Endothelial cell of umbilical vein (primary cell): ENCODE measurements around the gene CYP11A1.

ENCODE experiments used
- EZH2 ChIP-seq: IDR thresholded peaks from 2 replicates; pipeline ENCODE4 v1.6.1; 2012; ENCODE audit warnings: borderline replicate concordance, low read depth, mild to moderate bottlenecking, moderate library complexity, low read length, inconsistent platforms; ENCODE audit not compliant: severe bottlenecking
- FOS ChIP-seq: IDR thresholded peaks from 2 replicates; pipeline ENCODE4 v1.6.1; 2011; ENCODE audit warnings: mild to moderate bottlenecking, low read length, moderate library complexity, borderline replicate concordance; ENCODE audit not compliant: insufficient read depth
- GATA2 ChIP-seq: IDR thresholded peaks from 2 replicates; pipeline ENCODE4 v1.7.0; 2011; ENCODE audit warnings: low read depth, mild to moderate bottlenecking, moderate library complexity, mixed read lengths, low read length; ENCODE audit not compliant: insufficient read length, insufficient read depth
- MYC ChIP-seq: IDR thresholded peaks from one replicate; pipeline ENCODE4 v1.6.1; 2011; ENCODE audit warnings: mild to moderate bottlenecking, low read depth, low read length
- POLR2A ChIP-seq: IDR thresholded peaks from 2 replicates; pipeline ENCODE4 v1.6.1; 2012; ENCODE audit warnings: low read depth, mild to moderate bottlenecking, control low read depth, low read length
- POLR2AphosphoS5 ChIP-seq: IDR thresholded peaks from 2 replicates; pipeline ENCODE4 v1.6.1; 2012; ENCODE audit warnings: low read depth, mild to moderate bottlenecking, control low read depth, low read length, moderate library complexity; ENCODE audit not compliant: insufficient read depth
- TF ChIP-seq, protein P1 (sequence below), 2 donors: IDR thresholded peaks; 1 replicate in 1 of 2; 2 replicates in 1 of 2; pipeline ENCODE4 v1.5.1; 2011; ENCODE audit warnings: low read length in 2 of 2, mild to moderate bottlenecking in 2 of 2, moderate library complexity in 2 of 2, control low read depth in 1 of 2, inconsistent platforms in 1 of 2, low read depth in 1 of 2; ENCODE audit not compliant: insufficient read depth in 1 of 2; ENCODE audit errors: extremely low read depth in 1 of 2
- TF ChIP-seq, protein P2 (sequence below): IDR thresholded peaks from 2 replicates; pipeline ENCODE4 v1.6.1; 2011; ENCODE audit not compliant: insufficient read depth, insufficient read length

DNA sequence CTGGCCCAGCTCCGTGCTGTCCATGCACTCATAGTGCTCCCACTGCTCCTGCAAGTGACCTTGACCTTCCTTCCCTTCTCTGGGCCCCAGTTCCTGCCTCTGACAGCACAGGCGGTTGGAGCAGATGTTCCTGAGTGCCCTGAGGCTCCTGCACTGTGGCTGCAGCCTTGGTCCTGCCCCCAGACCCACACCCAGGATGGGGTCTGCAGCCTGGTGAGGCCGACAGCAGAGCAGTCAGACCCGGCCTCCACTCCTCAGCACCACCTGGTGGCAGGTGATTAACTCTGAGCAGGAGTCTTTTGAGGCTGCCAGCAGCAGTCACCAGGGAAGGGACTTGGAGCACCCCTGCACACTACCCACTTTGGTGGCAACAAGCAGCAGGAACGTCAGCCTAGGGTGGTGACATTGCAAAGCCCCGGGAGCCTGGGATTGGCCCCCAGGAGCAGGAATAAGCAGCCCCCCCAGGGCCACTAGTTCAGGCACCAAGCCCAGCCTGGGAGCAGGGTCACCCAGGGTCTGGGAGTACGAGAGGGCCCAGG lies 64.6 kb downstream of the CYP11A1 start:
- TF ChIP-seq POLR2AphosphoS5 (no peak), POLR2A (no peak), EZH2 (no peak), MYC (no peak), FOS (no peak), GATA2 (no peak)
- TF ChIP-seq, protein P1, sequence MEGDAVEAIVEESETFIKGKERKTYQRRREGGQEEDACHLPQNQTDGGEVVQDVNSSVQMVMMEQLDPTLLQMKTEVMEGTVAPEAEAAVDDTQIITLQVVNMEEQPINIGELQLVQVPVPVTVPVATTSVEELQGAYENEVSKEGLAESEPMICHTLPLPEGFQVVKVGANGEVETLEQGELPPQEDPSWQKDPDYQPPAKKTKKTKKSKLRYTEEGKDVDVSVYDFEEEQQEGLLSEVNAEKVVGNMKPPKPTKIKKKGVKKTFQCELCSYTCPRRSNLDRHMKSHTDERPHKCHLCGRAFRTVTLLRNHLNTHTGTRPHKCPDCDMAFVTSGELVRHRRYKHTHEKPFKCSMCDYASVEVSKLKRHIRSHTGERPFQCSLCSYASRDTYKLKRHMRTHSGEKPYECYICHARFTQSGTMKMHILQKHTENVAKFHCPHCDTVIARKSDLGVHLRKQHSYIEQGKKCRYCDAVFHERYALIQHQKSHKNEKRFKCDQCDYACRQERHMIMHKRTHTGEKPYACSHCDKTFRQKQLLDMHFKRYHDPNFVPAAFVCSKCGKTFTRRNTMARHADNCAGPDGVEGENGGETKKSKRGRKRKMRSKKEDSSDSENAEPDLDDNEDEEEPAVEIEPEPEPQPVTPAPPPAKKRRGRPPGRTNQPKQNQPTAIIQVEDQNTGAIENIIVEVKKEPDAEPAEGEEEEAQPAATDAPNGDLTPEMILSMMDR (IDR thresholded peaks at IDR 0.05; ENCODE audit: extremely low read depth in 1 of 2, insufficient read depth in 1 of 2, low read depth in 1 of 2, low read length in 2 of 2) = peak; percentile 20 to 45
- TF ChIP-seq, protein P2, sequence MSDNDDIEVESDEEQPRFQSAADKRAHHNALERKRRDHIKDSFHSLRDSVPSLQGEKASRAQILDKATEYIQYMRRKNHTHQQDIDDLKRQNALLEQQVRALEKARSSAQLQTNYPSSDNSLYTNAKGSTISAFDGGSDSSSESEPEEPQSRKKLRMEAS = no peak
